CD4-positive, CD25-positive, alpha-beta regulatory T cell (primary cell): ENCODE results near the gene ASPA. TPM values are rescaled to one million over a fixed set of nuclear protein-coding genes. Genes with fewer than 3 reads are reported as not detected.

ENCODE experiments used
- ATAC-seq, 2 donors: fragments of 150-1000 bp; cut with Tn5 transposase; one replicate each; pipeline ENCODE4 v1.10.0; 2021; ENCODE audit warnings: low read depth in 2 of 2, moderate number of reproducible peaks in 2 of 2, moderate library complexity in 1 of 2
- DNase-seq, 3 donors: peaks; one replicate each; pipeline versions ENCODE4 v3.0.0 to v3.0.0-alpha.2; 2012 to 2022; ENCODE audit warnings: mixed read lengths in 1 of 3
- H3K27ac ChIP-seq: one replicate; pipeline ENCODE4 v1.7.0; 2013; ENCODE audit warnings: mild to moderate bottlenecking, low read length; ENCODE audit not compliant: insufficient read depth, poor library complexity, severe bottlenecking
- H3K27me3 ChIP-seq: one replicate; pipeline ENCODE4 v1.7.0; 2013; ENCODE audit warnings: low read length; ENCODE audit not compliant: control insufficient read depth, insufficient read depth
- H3K36me3 ChIP-seq: one replicate; pipeline ENCODE4 v1.7.0; 2013; ENCODE audit warnings: mild to moderate bottlenecking, low read length, moderate library complexity; ENCODE audit not compliant: control insufficient read depth, insufficient read depth
- H3K4me1 ChIP-seq: 2 replicates; pipeline ENCODE4 v1.7.0; 2013; ENCODE audit warnings: mild to moderate bottlenecking, low read length; ENCODE audit not compliant: insufficient read depth, control insufficient read depth, poor library complexity, severe bottlenecking
- H3K4me3 ChIP-seq: one replicate; pipeline ENCODE4 v1.7.0; 2013; ENCODE audit warnings: low read depth, mild to moderate bottlenecking, low read length, moderate library complexity
- H3K9me3 ChIP-seq, 2 experiments: 1 replicate in 1 of 2; 2 replicates in 1 of 2; pipeline ENCODE4 v1.7.0; 2013; ENCODE audit warnings: low read length in 2 of 2, mild to moderate bottlenecking in 1 of 2, moderate library complexity in 1 of 2; ENCODE audit not compliant: control insufficient read depth in 2 of 2
- H3K27ac Mint-ChIP-seq, 3 donors: one replicate each; pipeline ENCODE4 v1.8.0; 2020 to 2022; ENCODE audit warnings: mild to moderate bottlenecking in 3 of 3, mixed read lengths in 3 of 3, moderate library complexity in 2 of 3
- H3K27me3 Mint-ChIP-seq: one replicate; pipeline ENCODE4 v1.8.0; 2022; ENCODE audit warnings: mild to moderate bottlenecking, mixed read lengths
- H3K36me3 Mint-ChIP-seq: one replicate; pipeline ENCODE4 v1.8.0; 2020; ENCODE audit warnings: mixed read lengths
- H3K4me1 Mint-ChIP-seq, 4 donors: one replicate each; pipeline ENCODE4 v1.8.0; 2020 to 2022; ENCODE audit warnings: mixed read lengths in 4 of 4, mild to moderate bottlenecking in 1 of 4
- H3K4me3 Mint-ChIP-seq, 4 donors: one replicate each; pipeline ENCODE4 v1.8.0; 2020 to 2022; ENCODE audit warnings: mild to moderate bottlenecking in 4 of 4, mixed read lengths in 4 of 4, moderate library complexity in 3 of 4
- H3K9me3 Mint-ChIP-seq, 7 donors: one replicate each; pipeline ENCODE4 v1.8.0; 2020 to 2022; ENCODE audit warnings: mixed read lengths in 7 of 7, mild to moderate bottlenecking in 3 of 7, moderate library complexity in 2 of 7
- polyA plus RNA-seq, 4 donors: library from polyadenylated mRNA; unstranded; fragments of 300-500 nt; fragmentation: Illumina TruSeq; gene quantifications; one replicate each; pipeline ENCODE4 v1.2.3, GENCODE V29; 2021
- total RNA-seq: library from RNA; stranded (reverse); gene quantifications from one replicate; pipeline ENCODE4 v1.2.3, GENCODE V29; 2022

Gene ASPA
- total and polyA plus RNA-seq, 5 donors from 2014 or later = not detected

GRCh38 chr17:3485481-3486068, 9.8 kb downstream of the ASPA start:
- Histone ChIP-seq H3K9me3 (no peaks in the 10 kb centered on the region), H3K36me3 (no peaks in the 10 kb centered on the region), H3K27me3 (peaks cover 13% of the 10 kb centered on the region), H3K4me3 (no peak overlapping the region), H3K27ac (no peak overlapping the region), H3K4me1 (no peaks in the 10 kb centered on the region)
- H3K9me3 Mint-ChIP-seq = no peaks in the 10 kb centered on the region
- ATAC-seq (no peak), DNase-seq (no peak)
- H3K4me1 Mint-ChIP-seq = no peaks in the 10 kb centered on the region
- no peak overlapping the region for H3K4me3 Mint-ChIP-seq
- H3K36me3 Mint-ChIP-seq = no peaks in the 10 kb centered on the region
- H3K27me3 Mint-ChIP-seq = peaks cover 35% of the 10 kb centered on the region
- peak overlapping the region in 1 of 3 donors; percentile 8 for H3K27ac Mint-ChIP-seq

- Mint-ChIP-seq H3K27ac (no peak overlapping the region), H3K9me3 (no peaks in the 10 kb centered on the region), H3K4me3 (no peak overlapping the region), H3K4me1 (no peaks in the 10 kb centered on the region), H3K36me3 (peaks cover 4% of the 10 kb centered on the region), H3K27me3 (peaks cover 15% of the 10 kb centered on the region)
- no peak for ATAC-seq
- Histone ChIP-seq H3K9me3 (no peaks in the 10 kb centered on the region), H3K27me3 (no peaks in the 10 kb centered on the region), H3K4me3 (no peak overlapping the region), H3K4me1 (no peaks in the 10 kb centered on the region), H3K36me3 (no peaks in the 10 kb centered on the region), H3K27ac (no peak overlapping the region)
- DNase-seq = no peak
Observed at GRCh38 chr17:3497101-3497500, 21.3 kb downstream of the ASPA start.

- H3K4me3 ChIP-seq = no peak overlapping the region
- no peaks in the 10 kb centered on the region for H3K4me1 ChIP-seq
- no peaks in the 10 kb centered on the region for H3K27me3 ChIP-seq
- H3K4me1 Mint-ChIP-seq = no peaks in the 10 kb centered on the region
- no peak for ATAC-seq
- no peaks in the 10 kb centered on the region for H3K36me3 Mint-ChIP-seq
- no peak for DNase-seq
- no peak overlapping the region for H3K4me3 Mint-ChIP-seq
- H3K27me3 Mint-ChIP-seq = peaks cover 7% of the 10 kb centered on the region
- H3K27ac ChIP-seq = no peak overlapping the region
- H3K36me3 ChIP-seq = no peaks in the 10 kb centered on the region
- no peak overlapping the region for H3K27ac Mint-ChIP-seq
- no peaks in the 10 kb centered on the region for H3K9me3 Mint-ChIP-seq
- no peaks in the 10 kb centered on the region for H3K9me3 ChIP-seq
Observed at GRCh38 chr17:3501344-3501743, 25.5 kb downstream of the ASPA start.

GRCh38 chr17:3502466-3502865, 26.7 kb downstream of the ASPA start:
- Mint-ChIP-seq H3K4me1 (no peaks in the 10 kb centered on the region), H3K27ac (no peak overlapping the region), H3K9me3 (no peaks in the 10 kb centered on the region), H3K27me3 (peaks cover 12% of the 10 kb centered on the region), H3K36me3 (no peaks in the 10 kb centered on the region), H3K4me3 (no peak overlapping the region)
- Histone ChIP-seq H3K36me3 (no peaks in the 10 kb centered on the region), H3K27ac (no peak overlapping the region), H3K9me3 (no peaks in the 10 kb centered on the region), H3K4me3 (no peak overlapping the region), H3K27me3 (no peaks in the 10 kb centered on the region), H3K4me1 (no peaks in the 10 kb centered on the region)
- ATAC-seq (no peak), DNase-seq (no peak)

GRCh38 chr17:3503285-3503684, 27.5 kb downstream of the ASPA start:
- DNase-seq (no peak), ATAC-seq (no peak)
- Histone ChIP-seq H3K27me3 (no peaks in the 10 kb centered on the region), H3K36me3 (no peaks in the 10 kb centered on the region), H3K9me3 (no peaks in the 10 kb centered on the region), H3K4me3 (no peak overlapping the region), H3K4me1 (no peaks in the 10 kb centered on the region), H3K27ac (no peak overlapping the region)
- Mint-ChIP-seq H3K9me3 (no peaks in the 10 kb centered on the region), H3K36me3 (no peaks in the 10 kb centered on the region), H3K4me1 (no peaks in the 10 kb centered on the region), H3K27me3 (peaks cover 15% of the 10 kb centered on the region), H3K27ac (no peak overlapping the region), H3K4me3 (no peak overlapping the region)

- Histone ChIP-seq H3K9me3 (no peaks in the 10 kb centered on the region), H3K4me3 (no peak overlapping the region), H3K4me1 (no peaks in the 10 kb centered on the region), H3K27ac (no peak overlapping the region), H3K36me3 (no peaks in the 10 kb centered on the region), H3K27me3 (no peaks in the 10 kb centered on the region)
- H3K4me1 Mint-ChIP-seq = no peaks in the 10 kb centered on the region
- H3K9me3 Mint-ChIP-seq = peaks cover 0 to 6% (median 0%) of the 10 kb centered on the region in 7 donors
- H3K4me3 Mint-ChIP-seq = no peak overlapping the region
- no peaks in the 10 kb centered on the region for H3K36me3 Mint-ChIP-seq
- DNase-seq (no peak), ATAC-seq (no peak)
- H3K27me3 Mint-ChIP-seq = peaks cover 11% of the 10 kb centered on the region
- no peak overlapping the region for H3K27ac Mint-ChIP-seq
Observed at GRCh38 chr17:3505008-3505407, 29.2 kb downstream of the ASPA start.

GRCh38 chr17:3506054-3506453, 30.3 kb downstream of the ASPA start:
- H3K27me3 Mint-ChIP-seq = peaks cover 11% of the 10 kb centered on the region
- no peaks in the 10 kb centered on the region for H3K4me1 Mint-ChIP-seq
- Histone ChIP-seq H3K27ac (no peak overlapping the region), H3K4me3 (no peak overlapping the region), H3K27me3 (no peaks in the 10 kb centered on the region), H3K4me1 (no peaks in the 10 kb centered on the region), H3K9me3 (no peaks in the 10 kb centered on the region), H3K36me3 (no peaks in the 10 kb centered on the region)
- H3K27ac Mint-ChIP-seq = no peak overlapping the region
- peaks cover 0 to 6% (median 0%) of the 10 kb centered on the region in 7 donors for H3K9me3 Mint-ChIP-seq
- no peaks in the 10 kb centered on the region for H3K36me3 Mint-ChIP-seq
- no peak for DNase-seq
- H3K4me3 Mint-ChIP-seq = no peak overlapping the region
- ATAC-seq = no peak

GRCh38 chr17:3507071-3507470, 31.3 kb downstream of the ASPA start:
- Mint-ChIP-seq H3K4me1 (no peaks in the 10 kb centered on the region), H3K27me3 (peaks cover 11% of the 10 kb centered on the region), H3K36me3 (no peaks in the 10 kb centered on the region), H3K9me3 (peaks cover 0 to 6% (median 3%) of the 10 kb centered on the region in 7 donors), H3K4me3 (no peak overlapping the region), H3K27ac (no peak overlapping the region)
- no peaks in the 10 kb centered on the region for H3K36me3 ChIP-seq
- no peaks in the 10 kb centered on the region for H3K4me1 ChIP-seq
- no peak overlapping the region for H3K27ac ChIP-seq
- no peak for DNase-seq
- no peak for ATAC-seq
- H3K9me3 ChIP-seq = no peaks in the 10 kb centered on the region
- no peaks in the 10 kb centered on the region for H3K27me3 ChIP-seq
- no peak overlapping the region for H3K4me3 ChIP-seq
